Endodermal cell (in vitro differentiated cells): ENCODE measurements around the gene DEDD. TPM values are rescaled to one million over a fixed set of nuclear protein-coding genes. Genes with fewer than 3 reads are reported as not detected.

ENCODE experiments used
- DNase-seq: peaks from one replicate; pipeline ENCODE4 v3.0.0-alpha.2; 2017
- H3K27ac ChIP-seq: 2 replicates; pipeline ENCODE4 v1.5.1; 2013; ENCODE audit warnings: mild to moderate bottlenecking, low read depth, low read length, moderate library complexity
- H3K27me3 ChIP-seq: 2 replicates; pipeline ENCODE4 v1.6.1; 2013; ENCODE audit warnings: mild to moderate bottlenecking, low read length, moderate library complexity; ENCODE audit not compliant: insufficient read depth, control insufficient read depth, poor library complexity, severe bottlenecking
- H3K36me3 ChIP-seq: 2 replicates; pipeline ENCODE4 v1.7.0; 2013; ENCODE audit warnings: mild to moderate bottlenecking, low read length, moderate library complexity; ENCODE audit not compliant: control insufficient read depth, insufficient read depth
- H3K4me1 ChIP-seq: one replicate; pipeline ENCODE4 v1.7.0; 2013; ENCODE audit warnings: low read length; ENCODE audit not compliant: control insufficient read depth, insufficient read depth
- H3K4me3 ChIP-seq: 2 replicates; pipeline ENCODE4 v1.5.1; 2013; ENCODE audit warnings: mild to moderate bottlenecking, low read length, moderate library complexity
- H3K9ac ChIP-seq: 2 replicates; pipeline ENCODE4 v1.6.1; 2013; ENCODE audit warnings: mild to moderate bottlenecking, low read length, moderate library complexity; ENCODE audit not compliant: poor library complexity, severe bottlenecking; ENCODE audit errors: extremely low read depth
- H3K9me3 ChIP-seq: 2 replicates; pipeline ENCODE4 v1.6.1; 2013; ENCODE audit warnings: mild to moderate bottlenecking, low read length, moderate library complexity; ENCODE audit not compliant: control insufficient read depth
- H3K27ac Mint-ChIP-seq: 2 replicates; pipeline ENCODE4 v1.8.0; 2020; ENCODE audit warnings: mixed read lengths
- H3K27me3 Mint-ChIP-seq: 2 replicates; pipeline ENCODE4 v1.8.0; 2021; ENCODE audit warnings: mild to moderate bottlenecking, mixed read lengths; ENCODE audit not compliant: insufficient read depth
- H3K36me3 Mint-ChIP-seq: 2 replicates; pipeline ENCODE4 v1.8.0; 2020; ENCODE audit warnings: low read depth, mixed read lengths
- H3K4me1 Mint-ChIP-seq: 2 replicates; pipeline ENCODE4 v1.8.0; 2020; ENCODE audit warnings: mixed read lengths
- H3K4me3 Mint-ChIP-seq: 2 replicates; pipeline ENCODE4 v1.8.0; 2020; ENCODE audit warnings: mild to moderate bottlenecking, moderate library complexity, mixed read lengths
- H3K9me3 Mint-ChIP-seq: 2 replicates; pipeline ENCODE4 v1.8.0; 2020; ENCODE audit warnings: mild to moderate bottlenecking, mixed read lengths
- CTCF ChIP-seq: fragments of 200-600 bp; sonication (generic); conservative IDR thresholded peaks from 2 replicates; pipeline ENCODE4 v1.5.0; 2021; ENCODE audit warnings: antibody characterized with exemption, mild to moderate bottlenecking
- WGBS, 2 experiments: methylation state at CpG; one replicate each; pipeline versions ENCODE4 v1.1.5 to v1.1.7; 2013; ENCODE audit warnings: missing lambda C conversion rate in 2 of 2, mixed read lengths in 1 of 2; ENCODE audit not compliant: insufficient coverage in 1 of 2, insufficient read length in 1 of 2; 5-methylcytosine and 5-hydroxymethylcytosine counted together
- total RNA-seq, 2 donors: library from RNA; stranded (reverse); fragmentation: NEBNext Ultra II Directional in 1 of 2; extraction: Animal tissue kit (Norgen Biotek cat#: 25700) in 1 of 2; gene quantifications; 2 replicates in 1 of 2; 3 replicates in 1 of 2; pipeline ENCODE4 v1.2.1, GENCODE V29; 2021

Gene DEDD
- total RNA-seq, 2 donors from 2014 or later, result 34.2 to 39.8 TPM

DNA sequence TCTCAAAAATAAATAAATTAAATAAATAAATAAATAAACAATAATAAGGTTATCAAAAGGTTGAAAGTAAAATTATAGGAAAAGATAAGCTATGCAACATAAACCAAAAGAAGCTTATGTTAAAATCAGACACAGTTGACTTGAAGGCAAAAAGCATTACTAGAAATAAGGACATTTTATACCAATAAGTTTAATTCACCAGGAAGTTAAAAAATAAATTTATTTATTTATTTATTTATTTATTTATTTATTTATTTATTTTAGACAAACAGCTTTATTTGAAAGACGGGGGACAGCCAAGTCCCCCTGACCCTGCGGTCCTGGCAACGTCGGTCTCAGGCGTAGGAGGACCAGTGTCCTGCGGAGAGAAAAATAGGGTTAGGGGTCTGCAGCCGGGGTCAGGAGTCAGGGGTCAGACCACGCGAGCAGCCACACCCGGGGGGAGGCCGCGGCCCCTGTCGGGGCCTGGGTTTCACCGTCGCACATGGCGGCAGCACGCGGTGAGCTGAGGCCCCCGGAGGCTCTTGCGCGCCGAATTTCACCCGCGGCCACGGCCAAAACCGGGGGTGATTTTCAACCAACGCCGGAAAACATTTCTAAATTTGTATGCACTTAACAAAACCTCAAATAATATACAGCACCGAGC lies 8.4 kb upstream of the DEDD start:
- Mint-ChIP-seq H3K27me3 (no peaks in the 10 kb centered on the region), H3K4me1 (no peaks in the 10 kb centered on the region), H3K27ac (no peak overlapping the region), H3K36me3 (no peaks in the 10 kb centered on the region), H3K4me3 (no peak overlapping the region), H3K9me3 (no peaks in the 10 kb centered on the region)
- no peaks in the 10 kb centered on the region for H3K36me3 ChIP-seq
- H3K4me3 ChIP-seq, result no peak overlapping the region
- DNase-seq, result no peak
- no peaks in the 10 kb centered on the region for H3K9me3 ChIP-seq
- H3K9ac ChIP-seq, result no peak overlapping the region
- no peak overlapping the region for H3K27ac ChIP-seq
- WGBS, 2 experiments, result 96 to 100% methylated on average over 18 to 29 of the region's 29 CpGs
- no peaks in the 10 kb centered on the region for H3K4me1 ChIP-seq
- TF ChIP-seq CTCF, result no peak
- no peaks in the 10 kb centered on the region for H3K27me3 ChIP-seq

DNA sequence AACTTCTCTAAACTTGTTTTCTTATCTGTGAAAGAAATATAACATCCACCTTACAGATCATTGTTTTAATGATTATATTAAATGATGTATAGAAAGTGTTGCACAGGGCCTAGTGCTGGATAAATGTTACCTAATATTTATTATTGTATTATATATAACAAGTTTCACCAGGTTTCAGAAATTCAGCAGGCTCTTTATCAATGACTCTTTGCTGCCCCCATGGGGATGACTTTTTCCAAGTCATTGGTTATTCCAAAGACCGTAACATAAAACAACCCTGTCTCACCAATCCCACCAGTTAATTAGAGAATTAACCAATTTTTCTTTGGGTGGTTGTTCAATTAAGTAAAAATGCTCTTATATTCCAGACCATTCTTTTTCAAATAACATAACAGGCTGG lies 7.3 kb upstream of the DEDD start:
- TF ChIP-seq CTCF, result peak; percentile 81
- no peaks in the 10 kb centered on the region for H3K27me3 ChIP-seq
- no peak overlapping the region for H3K27ac ChIP-seq
- H3K36me3 ChIP-seq, result no peaks in the 10 kb centered on the region
- no peak overlapping the region for H3K4me3 ChIP-seq
- no peaks in the 10 kb centered on the region for H3K4me1 ChIP-seq
- H3K4me1 Mint-ChIP-seq, result no peaks in the 10 kb centered on the region
- H3K27ac Mint-ChIP-seq, result no peak overlapping the region
- H3K36me3 Mint-ChIP-seq, result peaks cover 4% of the 10 kb centered on the region
- no peaks in the 10 kb centered on the region for H3K9me3 ChIP-seq
- no peak overlapping the region for H3K4me3 Mint-ChIP-seq
- 100% methylated on average over 1 of the region's 1 CpG; no CpG with 5 or more reads in 1 of the 2 experiments for WGBS, 2 experiments
- DNase-seq, result peak; percentile 74
- H3K9me3 Mint-ChIP-seq, result no peaks in the 10 kb centered on the region
- no peak overlapping the region for H3K9ac ChIP-seq
- no peaks in the 10 kb centered on the region for H3K27me3 Mint-ChIP-seq

- no peak for TF ChIP-seq CTCF
- Histone ChIP-seq H3K4me3 (no peak overlapping the region), H3K4me1 (no peaks in the 10 kb centered on the region), H3K36me3 (no peaks in the 10 kb centered on the region), H3K9ac (no peak overlapping the region), H3K27ac (no peak overlapping the region), H3K27me3 (no peaks in the 10 kb centered on the region), H3K9me3 (no peaks in the 10 kb centered on the region)
- WGBS, 2 experiments, result 95 to 100% methylated on average over 1 of the region's 1 CpG
- DNase-seq, result no peak
- Mint-ChIP-seq H3K4me1 (no peaks in the 10 kb centered on the region), H3K9me3 (no peaks in the 10 kb centered on the region), H3K36me3 (peaks cover 4% of the 10 kb centered on the region), H3K27me3 (no peaks in the 10 kb centered on the region), H3K27ac (no peak overlapping the region), H3K4me3 (no peak overlapping the region)
Measured at GRCh38 chr1:161138431-161138830, 6.0 kb upstream of the DEDD start.
